Body of pancreas (tissue), 4 donors: Measurements from ENCODE around the gene LIPC.

Experiments used
- CTCF ChIP-seq, 7 experiments: fragments of 450-650 bp in 4 of 7; fragments of 200-600 bp in 3 of 7; sonication (generic) in 3 of 7; IDR thresholded peaks; one replicate each; pipeline ENCODE4 v1.5.1; 2016 to 2019; ENCODE audit warnings: antibody characterized with exemption in 7 of 7
- POLR2A ChIP-seq, 3 donors: fragments of 450-650 bp; IDR thresholded peaks; one replicate each; pipeline ENCODE4 v1.6.1; 2016; ENCODE audit warnings: antibody characterized with exemption in 3 of 3, mild to moderate bottlenecking in 2 of 3

GRCh38 chr15:58551084-58551763 is 119.4 kb downstream of the LIPC start:
- TF ChIP-seq CTCF (IDR thresholded peaks at IDR 0.05) (no peak), POLR2A (IDR thresholded peaks at IDR 0.05) (no peak)
